IPS-NIHi7 (cell line): ENCODE results near the gene STK39.

Experiments used
- DNase-seq: peaks from one replicate; pipeline ENCODE4 v3.0.0; 2012; ENCODE audit warnings: mixed read lengths; ENCODE audit errors: extremely low spot score

Gene STK39

DNA sequence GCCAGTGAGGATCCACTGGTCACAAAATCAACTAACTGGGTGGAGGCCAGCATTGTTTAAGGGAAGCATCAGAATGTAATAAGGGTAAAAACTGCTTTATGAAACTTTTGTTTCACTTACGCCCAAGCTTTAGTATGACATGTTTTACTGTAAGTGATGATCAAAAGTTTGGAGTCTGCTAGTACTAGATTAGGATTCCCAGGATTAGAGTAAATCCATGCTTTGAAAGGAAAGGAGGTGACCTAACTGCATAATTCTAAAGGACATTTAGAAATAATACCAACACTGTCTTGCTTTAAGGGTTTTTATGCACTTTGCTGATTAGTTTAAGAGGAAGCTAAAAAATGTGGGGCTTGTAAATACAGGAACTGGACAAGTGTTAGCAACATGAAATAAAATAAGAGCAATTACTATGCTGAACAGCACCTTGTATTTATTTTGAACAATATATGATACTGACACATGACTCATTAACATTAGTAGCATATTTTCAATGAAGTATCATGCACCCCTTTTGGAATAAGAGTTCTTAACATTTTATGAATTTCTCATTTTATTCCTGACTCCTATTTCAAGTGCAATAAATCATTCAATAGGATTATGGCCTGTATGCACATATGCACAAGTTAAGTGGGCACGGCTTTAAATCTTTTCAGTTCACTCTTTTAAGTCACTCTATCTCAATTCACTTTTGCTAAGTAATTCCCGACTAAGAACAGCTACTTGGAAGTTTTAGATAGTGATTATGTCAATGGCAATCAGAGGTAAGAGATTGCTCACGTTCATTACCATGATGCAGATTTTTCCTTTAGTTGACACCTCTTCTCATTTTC, 62.5 kb downstream of the STK39 start:
- DNase-seq: no peak

DNA sequence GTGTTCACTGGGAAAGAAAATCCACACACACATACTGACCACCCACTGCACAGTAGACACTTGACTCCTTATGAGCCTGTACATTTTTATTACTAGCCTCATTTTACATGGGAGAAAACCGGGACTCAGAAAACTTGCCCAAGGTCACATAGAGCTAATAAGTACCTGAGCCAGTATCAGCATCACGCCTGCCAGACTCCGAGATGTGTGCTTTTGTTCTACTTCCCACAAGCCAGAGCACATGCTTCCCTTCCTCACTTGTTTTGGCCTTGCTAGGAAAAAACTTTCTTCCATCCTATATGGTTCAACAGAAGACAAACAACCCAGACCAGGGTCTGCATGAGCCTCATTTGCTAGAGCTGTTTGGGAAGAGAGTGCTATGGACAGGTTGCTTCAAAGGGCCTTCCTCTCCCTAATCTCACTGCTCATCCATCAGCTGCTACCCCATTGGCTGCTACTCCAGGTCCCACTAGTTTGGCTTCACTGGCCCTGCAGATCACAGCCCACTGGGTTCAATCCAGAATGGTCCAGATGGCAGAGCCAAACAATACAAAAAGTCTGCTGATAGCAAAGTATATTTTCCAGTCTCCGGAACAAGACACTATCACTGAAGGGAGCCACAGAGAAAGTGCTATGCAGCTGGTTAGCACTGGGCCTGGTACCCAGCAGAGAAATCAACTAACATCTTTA, 63.9 kb downstream of the STK39 start:
- DNase-seq: no peak

DNA sequence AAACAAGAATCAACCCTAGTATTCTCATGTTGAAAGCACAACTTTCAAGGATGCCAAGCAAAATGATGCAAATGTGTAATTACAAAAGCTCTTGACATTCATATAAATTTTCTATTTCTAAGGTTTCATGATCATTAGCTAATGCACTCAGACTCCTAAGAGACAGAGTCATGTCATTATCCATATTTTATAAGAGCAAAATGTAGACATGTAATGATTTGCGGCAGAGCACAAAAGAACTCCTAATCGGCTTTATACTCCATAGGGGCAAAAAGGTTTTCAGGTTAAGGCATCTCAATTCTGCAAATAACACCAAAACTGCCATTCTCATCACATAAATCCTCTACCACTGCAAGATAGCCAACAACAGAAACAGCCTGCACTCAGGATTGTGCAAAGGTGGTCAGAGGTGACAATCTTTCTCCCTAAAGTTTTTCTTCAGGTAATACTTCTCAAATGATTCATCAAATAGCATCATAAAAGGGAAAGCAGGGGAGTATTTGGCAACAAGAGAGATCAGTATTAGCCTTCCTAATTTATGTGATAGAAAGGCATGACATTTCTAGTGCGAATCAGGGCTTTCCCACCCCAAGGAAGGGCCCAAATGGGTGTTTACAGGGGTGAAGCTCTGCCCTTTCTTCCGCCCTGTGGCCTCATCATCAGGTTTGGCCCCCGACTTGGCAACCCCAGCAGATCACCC, 64.7 kb downstream of the STK39 start:
- DNase-seq: no peak

- DNase-seq: no peak
These were observed 65.6 kb downstream of the STK39 start for GRCh38 chr2:168181825-168182224.

DNA sequence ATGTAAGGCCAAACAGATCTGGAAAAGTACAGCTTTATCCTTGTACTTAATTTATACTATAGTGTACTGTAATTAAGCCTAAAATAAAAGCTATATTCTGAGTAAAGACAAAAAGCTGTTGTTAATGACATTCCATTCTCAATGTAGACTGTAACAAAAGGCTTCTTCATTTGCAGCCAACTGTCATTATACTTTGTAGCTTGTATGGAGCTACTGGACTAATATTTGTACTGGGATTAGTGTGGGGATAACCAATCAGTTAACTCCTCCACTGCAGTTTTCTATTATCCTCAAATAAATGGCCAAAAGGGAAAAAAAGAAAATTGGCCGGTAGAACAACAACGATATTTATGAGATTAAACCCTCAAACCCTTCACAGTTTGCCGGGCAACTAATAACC, 66.5 kb downstream of the STK39 start:
- DNase-seq: no peak

DNA sequence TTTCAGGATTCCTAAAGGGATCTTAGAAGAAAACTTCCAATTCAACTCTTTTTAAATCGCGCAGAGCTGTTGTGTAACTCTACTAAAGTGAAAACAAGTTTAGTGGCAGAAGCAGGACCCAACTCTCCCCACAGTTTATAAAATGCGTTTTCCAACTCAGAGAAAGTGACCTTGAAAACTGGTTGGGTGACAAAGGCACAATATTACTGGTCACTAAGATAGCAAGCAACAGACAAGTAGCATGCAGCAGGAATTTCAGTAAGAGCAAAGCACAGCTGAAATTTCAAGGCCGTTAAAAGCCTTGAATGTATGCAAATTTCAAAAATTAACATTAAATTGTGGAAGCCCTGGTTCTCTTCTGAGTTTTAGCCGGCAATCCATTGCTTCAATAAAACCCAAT, 66.9 kb downstream of the STK39 start:
- DNase-seq: no peak

DNA sequence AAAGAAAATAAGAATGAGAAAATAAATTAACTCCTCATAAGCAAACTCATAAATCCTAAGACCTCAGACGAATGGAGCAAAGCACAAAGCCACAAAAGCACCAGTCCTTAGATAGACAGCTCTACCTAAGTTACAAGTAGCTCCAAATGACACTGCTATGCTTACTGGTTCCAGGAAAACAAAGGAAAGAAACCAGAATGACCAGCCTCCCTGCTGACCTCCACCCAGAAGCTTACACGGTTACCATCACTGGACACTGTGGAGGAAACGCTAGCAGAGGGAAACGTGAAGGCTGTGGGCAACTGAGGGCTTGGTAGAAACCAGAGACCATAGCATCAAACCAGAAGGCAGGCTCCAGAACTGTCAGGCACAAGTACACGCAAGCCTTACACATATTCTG, 67.8 kb downstream of the STK39 start:
- DNase-seq: no peak

GRCh38 chr2:168178520-168179324, 68.7 kb downstream of the STK39 start:
- no peak for DNase-seq

DNA sequence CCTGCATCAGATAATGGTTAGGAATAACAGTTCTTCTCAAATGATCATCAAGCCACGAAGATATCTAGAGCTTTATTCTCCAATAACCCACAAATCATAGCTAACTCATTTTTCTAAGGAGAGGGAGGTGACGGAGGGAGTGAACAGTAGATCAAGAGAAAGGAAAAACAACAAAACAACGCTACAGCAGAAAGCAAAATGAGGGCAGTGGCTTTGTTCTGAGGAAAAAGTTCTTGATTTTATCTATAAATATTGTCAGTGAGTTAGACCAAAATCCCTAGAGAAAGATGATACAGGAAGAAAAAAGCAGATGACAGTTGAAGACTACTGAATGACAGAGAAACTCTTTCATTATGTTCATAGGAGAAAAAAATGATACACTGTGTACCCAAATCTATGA, 71.0 kb downstream of the STK39 start:
- DNase-seq: no peak

DNA sequence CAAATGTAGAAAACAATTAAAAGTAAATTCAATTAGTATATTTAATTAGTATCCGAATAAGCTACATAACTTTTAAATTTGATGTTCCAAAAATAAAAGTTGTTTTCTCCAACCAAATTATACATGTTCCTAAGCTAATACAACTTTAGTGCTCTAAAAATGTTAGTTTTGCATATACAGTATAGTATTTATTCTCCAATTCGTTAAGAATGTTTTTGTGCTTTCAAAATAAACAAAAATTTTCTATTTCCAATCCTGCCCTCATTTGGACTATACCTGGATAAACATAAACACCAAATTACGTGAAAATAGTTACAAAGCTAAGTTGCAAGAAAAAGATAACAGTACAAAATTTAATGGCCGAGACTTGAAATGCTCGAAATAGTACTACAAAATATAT, 71.9 kb downstream of the STK39 start:
- DNase-seq: no peak

- DNase-seq: no peak
These were observed 72.6 kb downstream of the STK39 start for GRCh38 chr2:168174756-168175155.

- no peak for DNase-seq
These were observed 75.3 kb downstream of the STK39 start for GRCh38 chr2:168172071-168172470.

DNA sequence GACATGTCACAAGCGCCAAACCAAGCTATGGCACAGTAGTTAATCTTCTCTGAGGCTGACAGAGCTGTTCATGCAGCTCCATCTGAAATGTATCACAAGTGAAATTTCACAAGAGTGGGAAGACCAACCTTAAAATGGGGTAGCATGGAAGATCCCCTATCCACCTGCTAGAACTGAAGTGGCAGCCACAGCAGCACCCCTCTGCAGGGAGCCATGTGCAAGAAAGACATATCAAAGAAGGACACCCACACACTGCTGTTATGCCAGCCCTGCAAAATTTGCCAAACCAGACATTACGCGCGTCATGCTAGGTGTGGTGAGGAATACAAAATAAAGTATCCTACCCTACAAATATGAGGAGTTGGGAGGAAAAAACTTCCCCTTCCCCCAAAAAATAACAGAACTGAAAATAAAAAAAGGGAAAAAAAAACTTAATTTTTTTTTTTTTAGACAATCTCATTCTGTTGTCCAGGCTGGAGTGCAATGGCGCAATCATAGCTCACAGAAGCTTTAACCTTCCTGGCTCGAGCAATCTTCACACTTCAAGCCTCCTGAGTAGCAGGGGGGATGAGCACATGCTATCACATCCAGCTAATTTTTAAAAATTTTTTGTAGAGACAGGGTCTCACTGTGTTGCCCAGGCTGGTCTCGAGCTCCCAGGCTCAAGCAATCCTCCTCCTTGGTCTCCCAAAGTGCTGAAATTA, 76.2 kb downstream of the STK39 start:
- no peak for DNase-seq

- DNase-seq: no peak
These were observed 78.2 kb downstream of the STK39 start for GRCh38 chr2:168169097-168169745.

DNA sequence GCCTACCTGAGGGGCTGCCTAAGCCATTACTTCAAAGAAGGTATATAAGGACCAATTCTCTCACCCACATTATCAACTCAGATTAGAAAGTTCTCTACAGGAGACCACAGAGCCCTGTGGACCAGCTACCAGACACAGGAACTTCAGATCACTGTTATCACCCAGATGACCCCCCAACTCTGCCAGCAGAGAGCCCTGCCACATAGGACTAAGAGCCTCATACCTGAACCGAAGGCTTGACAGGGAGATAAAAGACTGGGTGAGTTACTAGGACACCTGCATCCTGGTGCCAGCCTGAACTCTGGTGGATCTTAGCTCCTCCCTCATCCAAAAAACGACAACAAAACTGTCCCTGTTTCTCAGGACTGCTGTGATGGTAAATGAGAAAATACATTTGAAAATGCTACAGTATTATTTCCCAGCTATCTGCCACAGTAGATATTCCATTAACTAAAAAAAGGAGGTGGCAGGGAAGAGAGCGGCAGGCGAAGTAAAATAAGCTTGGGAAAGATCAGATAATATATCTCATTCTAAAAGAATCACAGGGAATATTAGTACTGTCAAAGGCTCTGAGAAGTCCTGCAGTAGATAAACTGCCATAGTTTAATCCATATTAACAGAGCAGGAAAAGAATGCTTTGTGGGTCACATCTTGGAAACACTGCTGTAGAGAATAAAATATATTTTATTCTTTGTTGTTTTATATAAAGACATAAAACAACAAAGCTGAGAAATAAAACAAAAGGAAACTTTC, 79.7 kb downstream of the STK39 start:
- DNase-seq: no peak

GRCh38 chr2:168166902-168167510, 80.4 kb downstream of the STK39 start:
- DNase-seq: no peak

DNA sequence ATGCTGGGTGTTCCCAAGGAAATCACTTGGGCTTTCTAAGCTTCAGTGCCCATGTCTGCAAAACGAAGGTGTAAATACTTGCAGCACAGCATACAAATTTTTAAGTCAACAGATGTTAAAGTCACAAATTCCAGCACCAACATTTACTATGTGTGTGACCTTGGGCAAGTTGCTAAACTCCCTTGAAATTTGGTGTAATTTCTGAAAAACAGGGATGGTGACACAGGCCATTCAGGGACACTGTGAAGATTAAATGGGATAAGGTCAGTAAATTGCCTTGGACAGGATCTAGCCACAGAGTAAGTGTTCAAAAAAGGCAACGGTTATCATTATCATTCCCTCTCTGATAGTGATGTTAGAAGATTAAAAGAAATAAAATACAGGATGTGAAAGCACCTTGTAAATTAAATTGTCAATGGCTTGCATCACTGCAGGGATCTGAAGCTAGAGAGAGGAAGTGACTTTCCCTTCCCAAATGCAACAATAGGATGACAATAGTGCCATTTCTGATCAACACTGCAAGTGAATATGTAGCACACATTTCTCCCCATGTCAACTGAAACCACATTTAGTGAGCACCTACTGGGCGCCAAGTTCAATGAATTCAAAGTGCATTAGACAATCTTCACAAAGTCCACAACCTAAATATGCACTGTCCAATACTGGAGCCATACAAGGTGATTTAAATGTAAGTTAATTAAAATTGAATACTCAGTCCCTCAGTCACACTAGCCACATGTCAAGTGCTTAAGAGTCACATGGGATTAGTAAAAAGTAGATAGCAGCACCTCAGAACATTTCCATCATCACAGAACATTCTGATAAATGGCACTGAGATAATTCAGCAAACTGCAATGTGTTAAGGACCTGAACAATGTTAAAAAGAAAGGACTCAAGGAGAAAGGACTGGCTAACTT, 81.2 kb downstream of the STK39 start:
- DNase-seq: no peak

- DNase-seq: no peak
These were observed 82.0 kb downstream of the STK39 start for GRCh38 chr2:168165397-168165796.
